ENCODE data around the gene TEAD1. TPM values are rescaled to one million over a fixed set of nuclear protein-coding genes. Genes with fewer than 3 reads are reported as not detected.

The TEAD1 gene
- total RNA-seq, 1 donor from 2014 or later = 62.5 TPM

- DNase-seq = no peak
- peaks cover 5% of the 10 kb centered on the region for H3K27me3 Mint-ChIP-seq (ENCODE audit: unreplicated experiment)
- H3K4me1 Mint-ChIP-seq (ENCODE audit: low read depth, unreplicated experiment) = peaks cover 29% of the 10 kb centered on the region
- no peak overlapping the region for H3K4me3 Mint-ChIP-seq (ENCODE audit: unreplicated experiment)
- no peaks in the 10 kb centered on the region for H3K36me3 Mint-ChIP-seq (ENCODE audit: unreplicated experiment)
- H3K27ac Mint-ChIP-seq (ENCODE audit: unreplicated experiment) = no peak overlapping the region
- TF ChIP-seq CTCF (IDR thresholded peaks at IDR 0.05; ENCODE audit: partially characterized antibody, unreplicated experiment) = no peak
- H3K9me3 Mint-ChIP-seq (ENCODE audit: unreplicated experiment) = peaks cover 2% of the 10 kb centered on the region
Observed at GRCh38 chr11:12715941-12716340, 41.7 kb downstream of the TEAD1 start.

GRCh38 chr11:12716816-12717215 lies 42.6 kb downstream of the TEAD1 start:
- H3K36me3 Mint-ChIP-seq (ENCODE audit: unreplicated experiment) = no peaks in the 10 kb centered on the region
- no peak for DNase-seq
- no peak overlapping the region for H3K4me3 Mint-ChIP-seq (ENCODE audit: unreplicated experiment)
- H3K4me1 Mint-ChIP-seq (ENCODE audit: low read depth, unreplicated experiment) = peaks cover 30% of the 10 kb centered on the region
- H3K27ac Mint-ChIP-seq (ENCODE audit: unreplicated experiment) = no peak overlapping the region
- H3K9me3 Mint-ChIP-seq (ENCODE audit: unreplicated experiment) = peaks cover 2% of the 10 kb centered on the region
- H3K27me3 Mint-ChIP-seq (ENCODE audit: unreplicated experiment) = peaks cover 4% of the 10 kb centered on the region
- no peak for TF ChIP-seq CTCF (IDR thresholded peaks at IDR 0.05; ENCODE audit: partially characterized antibody, unreplicated experiment)

GRCh38 chr11:12717851-12718291 lies 43.6 kb downstream of the TEAD1 start:
- Mint-ChIP-seq H3K27ac (ENCODE audit: unreplicated experiment) (no peak overlapping the region), H3K27me3 (ENCODE audit: unreplicated experiment) (peaks cover 2% of the 10 kb centered on the region), H3K9me3 (ENCODE audit: unreplicated experiment) (peaks cover 2% of the 10 kb centered on the region), H3K36me3 (ENCODE audit: unreplicated experiment) (no peaks in the 10 kb centered on the region), H3K4me3 (ENCODE audit: unreplicated experiment) (no peak overlapping the region), H3K4me1 (ENCODE audit: low read depth, unreplicated experiment) (peaks cover 33% of the 10 kb centered on the region)
- no peak for DNase-seq
- no peak for TF ChIP-seq CTCF (IDR thresholded peaks at IDR 0.05; ENCODE audit: partially characterized antibody, unreplicated experiment)

GRCh38 chr11:12719221-12719620 lies 45.0 kb downstream of the TEAD1 start:
- Mint-ChIP-seq H3K27ac (ENCODE audit: unreplicated experiment) (no peak overlapping the region), H3K36me3 (ENCODE audit: unreplicated experiment) (no peaks in the 10 kb centered on the region), H3K9me3 (ENCODE audit: unreplicated experiment) (peaks cover 2% of the 10 kb centered on the region), H3K27me3 (ENCODE audit: unreplicated experiment) (no peaks in the 10 kb centered on the region), H3K4me3 (ENCODE audit: unreplicated experiment) (no peak overlapping the region), H3K4me1 (ENCODE audit: low read depth, unreplicated experiment) (peaks cover 40% of the 10 kb centered on the region)
- DNase-seq = no peak
- TF ChIP-seq CTCF (IDR thresholded peaks at IDR 0.05; ENCODE audit: partially characterized antibody, unreplicated experiment) = no peak

- DNase-seq = no peak
- Mint-ChIP-seq H3K4me1 (ENCODE audit: low read depth, unreplicated experiment) (peaks cover 36% of the 10 kb centered on the region), H3K36me3 (ENCODE audit: unreplicated experiment) (no peaks in the 10 kb centered on the region), H3K27ac (ENCODE audit: unreplicated experiment) (no peak overlapping the region), H3K9me3 (ENCODE audit: unreplicated experiment) (no peaks in the 10 kb centered on the region), H3K4me3 (ENCODE audit: unreplicated experiment) (no peak overlapping the region), H3K27me3 (ENCODE audit: unreplicated experiment) (peaks cover 4% of the 10 kb centered on the region)
- no peak for TF ChIP-seq CTCF (IDR thresholded peaks at IDR 0.05; ENCODE audit: partially characterized antibody, unreplicated experiment)
Observed at GRCh38 chr11:12721816-12722604, 47.8 kb downstream of the TEAD1 start.
